ENCODE data around the gene DAP.

The DAP gene

GRCh38 chr5:10676946-10677345 lies 84.1 kb downstream of the DAP start:
- Histone ChIP-seq H3K36me3 (ENCODE audit: insufficient read depth, low read length) (peaks cover 43% of the 10 kb centered on the region), H3K4me1 (ENCODE audit: insufficient read depth, low read length) (no peaks in the 10 kb centered on the region), H3K9me3 (ENCODE audit: insufficient read depth, low read length, severe bottlenecking) (no peaks in the 10 kb centered on the region), H3K4me2 (ENCODE audit: insufficient read depth, low read length) (no peak overlapping the region), H3K4me3 (ENCODE audit: low read depth in 1 of 2, low read length in 2 of 2) (no peak overlapping the region), H3K27me3 (ENCODE audit: insufficient read depth, low read length, poor library complexity) (no peaks in the 10 kb centered on the region), H3K79me2 (ENCODE audit: insufficient read depth, low read length) (no peaks in the 10 kb centered on the region), H3K27ac (ENCODE audit: low read length) (no peak overlapping the region), H4K20me1 (ENCODE audit: insufficient read depth, low read length) (0 out of 2 replicates have a peak, but pooled peaks cover 4% of the 10 kb centered on the region), H3K9ac (ENCODE audit: low read depth, low read length) (no peak overlapping the region), H2AFZ (ENCODE audit: low read depth, low read length) (no peak overlapping the region)
- no peak for TF ChIP-seq EZH2 (IDR thresholded peaks at IDR 0.05; ENCODE audit: borderline replicate concordance, low read depth, low read length, severe bottlenecking)
- no peak for TF ChIP-seq CTCF (IDR thresholded peaks at IDR 0.05; ENCODE audit: borderline replicate concordance, extremely low read depth, low read length, poor library complexity, severe bottlenecking)
- ATAC-seq (ENCODE audit: insufficient read depth, low read depth) (no peak), DNase-seq (no peak)

GRCh38 chr5:10676224-10676623 lies 84.8 kb downstream of the DAP start:
- Histone ChIP-seq H2AFZ (ENCODE audit: low read depth, low read length) (no peak overlapping the region), H3K9me3 (ENCODE audit: insufficient read depth, low read length, severe bottlenecking) (no peaks in the 10 kb centered on the region), H4K20me1 (ENCODE audit: insufficient read depth, low read length) (0 out of 2 replicates have a peak, but pooled peaks cover 4% of the 10 kb centered on the region), H3K4me1 (ENCODE audit: insufficient read depth, low read length) (no peaks in the 10 kb centered on the region), H3K27me3 (ENCODE audit: insufficient read depth, low read length, poor library complexity) (no peaks in the 10 kb centered on the region), H3K4me3 (ENCODE audit: low read depth in 1 of 2, low read length in 2 of 2) (no peak overlapping the region), H3K36me3 (ENCODE audit: insufficient read depth, low read length) (peaks cover 36% of the 10 kb centered on the region), H3K9ac (ENCODE audit: low read depth, low read length) (no peak overlapping the region), H3K4me2 (ENCODE audit: insufficient read depth, low read length) (no peak overlapping the region), H3K79me2 (ENCODE audit: insufficient read depth, low read length) (no peaks in the 10 kb centered on the region), H3K27ac (ENCODE audit: low read length) (no peak overlapping the region)
- TF ChIP-seq CTCF (IDR thresholded peaks at IDR 0.05; ENCODE audit: borderline replicate concordance, extremely low read depth, low read length, poor library complexity, severe bottlenecking), result no peak
- TF ChIP-seq EZH2 (IDR thresholded peaks at IDR 0.05; ENCODE audit: borderline replicate concordance, low read depth, low read length, severe bottlenecking), result no peak
- DNase-seq (no peak), ATAC-seq (ENCODE audit: insufficient read depth, low read depth) (no peak)

DNA sequence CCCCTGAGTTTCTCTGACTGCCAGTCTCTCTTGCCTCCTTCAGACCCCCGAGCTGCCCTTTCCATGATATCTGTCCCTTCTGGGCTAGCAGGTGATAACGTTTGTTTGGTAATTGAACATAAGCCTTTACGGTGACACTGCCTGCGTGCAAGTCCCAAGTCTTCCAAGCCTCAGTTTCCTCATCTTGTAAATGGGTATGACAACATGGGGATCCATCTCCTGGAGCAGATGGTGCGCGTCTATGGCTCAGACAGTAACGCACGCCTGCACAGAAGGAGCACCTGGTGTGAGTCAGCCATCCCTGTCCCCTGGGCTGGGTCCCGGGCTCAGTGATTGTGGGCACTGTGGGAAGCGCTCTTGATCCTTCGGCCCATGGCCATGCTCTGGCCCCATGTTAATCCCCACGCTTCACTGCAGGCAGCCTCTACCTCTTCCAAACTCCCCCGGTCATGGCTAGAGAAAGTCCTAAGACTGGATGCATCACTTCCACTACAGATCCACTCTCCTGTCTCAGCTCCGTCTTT lies 85.8 kb downstream of the DAP start:
- H3K36me3 ChIP-seq (ENCODE audit: insufficient read depth, low read length), result peaks cover 26% of the 10 kb centered on the region
- no peaks in the 10 kb centered on the region for H3K79me2 ChIP-seq (ENCODE audit: insufficient read depth, low read length)
- DNase-seq (no peak), ATAC-seq (ENCODE audit: insufficient read depth, low read depth) (peak; percentile 26; the same call in 1 of the 3 replicates)
- no peak overlapping the region for H3K4me2 ChIP-seq (ENCODE audit: insufficient read depth, low read length)
- H3K4me1 ChIP-seq (ENCODE audit: insufficient read depth, low read length), result no peaks in the 10 kb centered on the region
- no peaks in the 10 kb centered on the region for H3K27me3 ChIP-seq (ENCODE audit: insufficient read depth, low read length, poor library complexity)
- TF ChIP-seq CTCF (IDR thresholded peaks at IDR 0.05; ENCODE audit: borderline replicate concordance, extremely low read depth, low read length, poor library complexity, severe bottlenecking) (no peak), EZH2 (IDR thresholded peaks at IDR 0.05; ENCODE audit: borderline replicate concordance, low read depth, low read length, severe bottlenecking) (no peak)
- no peak overlapping the region for H3K9ac ChIP-seq (ENCODE audit: low read depth, low read length)
- H3K9me3 ChIP-seq (ENCODE audit: insufficient read depth, low read length, severe bottlenecking), result no peaks in the 10 kb centered on the region
- no peak overlapping the region for H3K27ac ChIP-seq (ENCODE audit: low read length)
- H2AFZ ChIP-seq (ENCODE audit: low read depth, low read length), result no peak overlapping the region
- no peak overlapping the region for H3K4me3 ChIP-seq (ENCODE audit: low read depth in 1 of 2, low read length in 2 of 2)
- 0 out of 2 replicates have a peak, but pooled peaks cover 4% of the 10 kb centered on the region for H4K20me1 ChIP-seq (ENCODE audit: insufficient read depth, low read length)
